SK-N-SH (cell line): ENCODE measurements around the gene ZNF154.

Experiments used
- MXI1 ChIP-seq: IDR thresholded peaks from 2 replicates; pipeline ENCODE4 v1.6.1; 2012; ENCODE audit warnings: mild to moderate bottlenecking, low read depth, low read length, improper control_type of control experiment
- POLR2AphosphoS5 ChIP-seq: IDR thresholded peaks from 2 replicates; pipeline ENCODE4 v1.6.1; 2012; ENCODE audit warnings: low read depth, low read length
- TEAD4 ChIP-seq: IDR thresholded peaks from 2 replicates; pipeline ENCODE4 v1.4.0; 2012; ENCODE audit warnings: mild to moderate bottlenecking, borderline replicate concordance; ENCODE audit not compliant: insufficient read depth
- TF ChIP-seq, protein P1 (sequence below): fragments of 200-600 bp; sonication (generic); IDR thresholded peaks from 2 replicates; pipeline ENCODE4 v1.6.1; 2017; ENCODE audit warnings: antibody characterized with exemption, mild to moderate bottlenecking, moderate library complexity

DNA sequence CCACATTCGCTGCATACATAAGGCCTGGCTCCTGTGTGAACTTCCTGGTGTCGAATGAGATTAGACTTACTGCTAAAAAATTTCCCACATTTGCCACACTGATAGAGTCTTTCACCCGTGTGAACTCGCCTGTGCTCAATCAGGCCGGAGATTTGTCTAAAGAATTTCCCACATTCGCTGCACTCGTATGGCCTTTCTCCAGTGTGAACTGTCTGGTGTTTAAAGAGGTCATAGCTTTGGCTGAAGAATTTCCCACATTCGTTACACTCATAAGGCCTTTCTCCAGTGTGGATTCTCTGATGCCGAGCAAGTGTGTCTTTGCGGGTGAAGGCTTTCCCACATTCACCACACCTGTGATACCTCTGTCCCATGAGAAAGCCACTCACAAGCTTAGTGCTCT, 11.9 kb upstream of the ZNF154 start:
- TF ChIP-seq, protein P1, sequence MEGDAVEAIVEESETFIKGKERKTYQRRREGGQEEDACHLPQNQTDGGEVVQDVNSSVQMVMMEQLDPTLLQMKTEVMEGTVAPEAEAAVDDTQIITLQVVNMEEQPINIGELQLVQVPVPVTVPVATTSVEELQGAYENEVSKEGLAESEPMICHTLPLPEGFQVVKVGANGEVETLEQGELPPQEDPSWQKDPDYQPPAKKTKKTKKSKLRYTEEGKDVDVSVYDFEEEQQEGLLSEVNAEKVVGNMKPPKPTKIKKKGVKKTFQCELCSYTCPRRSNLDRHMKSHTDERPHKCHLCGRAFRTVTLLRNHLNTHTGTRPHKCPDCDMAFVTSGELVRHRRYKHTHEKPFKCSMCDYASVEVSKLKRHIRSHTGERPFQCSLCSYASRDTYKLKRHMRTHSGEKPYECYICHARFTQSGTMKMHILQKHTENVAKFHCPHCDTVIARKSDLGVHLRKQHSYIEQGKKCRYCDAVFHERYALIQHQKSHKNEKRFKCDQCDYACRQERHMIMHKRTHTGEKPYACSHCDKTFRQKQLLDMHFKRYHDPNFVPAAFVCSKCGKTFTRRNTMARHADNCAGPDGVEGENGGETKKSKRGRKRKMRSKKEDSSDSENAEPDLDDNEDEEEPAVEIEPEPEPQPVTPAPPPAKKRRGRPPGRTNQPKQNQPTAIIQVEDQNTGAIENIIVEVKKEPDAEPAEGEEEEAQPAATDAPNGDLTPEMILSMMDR = no peak
- TF ChIP-seq MXI1 = no peak
- no peak for TF ChIP-seq POLR2AphosphoS5
- no peak for TF ChIP-seq TEAD4
